ENCODE results near the gene CTAG1B.
"Not testable (repeated sequence)": the region's sequence is repeated elsewhere in the genome, so short reads cannot be mapped to it uniquely, and the experiment has no call there.

The CTAG1B gene

DNA sequence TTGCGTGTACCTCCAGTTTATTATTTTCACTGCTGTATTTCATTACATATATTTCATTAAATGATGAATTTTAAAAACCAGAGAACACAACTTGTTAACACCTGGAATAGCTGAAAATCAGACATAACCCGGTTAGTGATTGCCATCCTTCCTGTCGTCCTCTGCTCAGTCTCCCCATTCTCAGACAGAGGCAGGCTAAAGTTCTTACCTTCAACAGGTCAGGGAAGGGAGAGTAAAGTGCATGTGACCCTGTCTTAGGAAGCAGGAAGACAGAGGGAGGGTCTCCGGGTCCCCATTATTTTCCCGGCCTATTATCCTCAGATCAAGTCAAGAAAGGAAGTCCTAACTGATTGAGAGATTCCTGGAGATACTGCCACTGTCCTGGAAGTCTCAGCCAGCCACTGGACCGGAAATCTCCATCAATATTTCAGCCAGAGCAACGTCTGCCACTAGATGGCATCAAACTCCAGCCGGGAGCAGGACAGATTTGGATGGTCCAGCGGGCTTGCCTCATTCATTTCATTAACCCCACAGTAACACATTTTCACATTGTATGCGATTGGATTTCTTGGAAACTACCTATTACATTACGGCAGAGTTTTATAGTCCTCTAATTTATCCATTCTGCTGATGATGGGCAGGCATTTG lies 1.8 kb upstream of the CTAG1B start:
- DNase-seq = not testable (repeated sequence)

DNA sequence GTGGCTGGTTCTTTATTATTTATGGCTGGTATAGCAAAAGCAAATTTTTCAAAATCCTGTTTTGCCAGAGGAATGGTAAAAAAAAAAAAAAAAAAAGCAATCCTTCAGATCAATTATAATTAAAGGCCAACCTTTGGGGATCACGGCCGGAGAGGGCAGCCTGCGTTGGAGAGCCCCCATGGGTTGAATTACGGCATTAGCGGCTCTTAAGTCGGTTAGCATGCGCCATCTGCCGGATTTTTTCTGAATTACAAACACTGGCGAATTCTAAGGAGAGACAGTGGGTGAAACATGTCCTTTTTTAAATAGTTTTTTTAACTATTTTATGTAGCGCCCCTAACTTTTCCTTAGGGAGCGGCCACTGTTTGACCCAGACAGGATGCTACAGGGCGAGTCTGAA lies 5.5 kb downstream of the CTAG1B start:
- DNase-seq = not testable (repeated sequence)

DNA sequence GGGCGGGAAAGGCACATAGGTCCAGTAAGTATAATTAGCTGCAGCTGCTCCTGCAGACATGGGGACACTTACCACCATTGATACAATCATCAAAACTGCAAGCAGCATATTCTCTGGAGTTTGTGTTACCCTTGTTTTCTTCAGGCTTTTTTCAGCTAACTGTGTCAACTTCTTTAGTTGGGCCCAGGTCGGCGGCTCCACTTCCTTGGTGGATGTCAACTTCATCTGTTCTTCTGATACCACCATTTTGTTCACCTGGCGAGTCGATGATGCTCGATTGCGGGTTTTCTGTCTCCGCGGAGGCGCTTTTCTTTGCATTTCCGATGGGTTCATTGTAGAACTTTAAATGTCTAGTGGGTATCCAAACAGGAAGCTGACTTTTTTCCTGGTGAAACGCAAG lies 7.9 kb downstream of the CTAG1B start:
- DNase-seq = not testable (repeated sequence)

DNA sequence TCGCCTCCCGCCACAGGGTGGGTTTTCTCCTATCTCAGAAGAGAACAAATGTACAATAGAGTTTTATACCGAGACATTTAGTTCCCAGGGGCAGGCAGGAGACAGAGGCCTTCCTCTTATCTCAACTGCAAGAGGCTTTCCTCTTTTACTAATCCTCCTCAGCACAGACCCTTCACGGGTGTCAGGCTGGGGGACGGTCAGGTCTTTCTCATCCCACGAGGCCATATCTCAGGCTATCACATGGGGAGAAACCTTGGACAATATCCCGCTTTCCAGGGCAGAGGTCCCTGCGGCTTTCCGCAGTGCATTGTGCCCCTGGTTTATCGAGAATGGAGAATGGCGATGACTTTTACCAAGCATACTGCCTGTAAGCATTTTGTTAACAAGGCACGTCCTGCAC lies 10.3 kb downstream of the CTAG1B start:
- not testable (repeated sequence) for DNase-seq

DNA sequence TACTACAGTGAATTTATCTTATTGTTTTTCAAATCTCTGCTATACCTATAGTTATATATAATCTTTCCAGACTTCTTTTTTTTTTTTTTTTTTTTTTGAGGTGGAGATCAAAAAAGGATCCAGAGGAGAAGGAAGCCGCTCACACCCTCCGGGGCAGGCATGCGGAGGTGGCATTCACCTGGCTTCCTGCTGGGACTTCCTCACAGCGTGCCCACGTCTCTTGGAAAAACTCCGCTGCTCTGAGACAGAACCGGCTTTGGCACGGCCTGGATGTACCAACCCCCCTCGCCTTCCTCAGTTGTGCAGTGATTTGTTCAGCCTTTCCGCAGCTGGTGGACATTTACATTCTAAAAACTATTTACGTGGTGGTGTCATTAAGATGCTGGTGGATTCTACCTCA lies 11.1 kb downstream of the CTAG1B start:
- not testable (repeated sequence) for DNase-seq

DNA sequence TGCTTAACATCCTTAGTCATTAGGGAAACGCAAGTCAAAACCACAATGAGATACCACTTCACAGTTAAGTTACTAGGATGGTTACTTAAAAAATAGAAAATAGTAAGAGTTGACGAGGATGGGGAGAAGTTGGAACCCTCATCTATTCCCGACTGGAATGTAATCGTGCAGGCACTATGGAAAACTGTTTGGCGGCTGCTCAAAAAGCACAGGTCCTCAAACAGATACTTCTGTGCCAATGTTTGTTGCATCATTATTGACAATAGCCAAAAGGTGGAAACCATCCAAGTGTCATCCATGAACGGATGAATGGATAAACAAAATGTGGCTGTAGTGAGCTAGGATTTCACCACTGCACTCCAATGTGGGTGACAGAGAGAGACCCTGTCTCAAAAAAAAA lies 11.7 kb downstream of the CTAG1B start:
- DNase-seq = no peak

DNA sequence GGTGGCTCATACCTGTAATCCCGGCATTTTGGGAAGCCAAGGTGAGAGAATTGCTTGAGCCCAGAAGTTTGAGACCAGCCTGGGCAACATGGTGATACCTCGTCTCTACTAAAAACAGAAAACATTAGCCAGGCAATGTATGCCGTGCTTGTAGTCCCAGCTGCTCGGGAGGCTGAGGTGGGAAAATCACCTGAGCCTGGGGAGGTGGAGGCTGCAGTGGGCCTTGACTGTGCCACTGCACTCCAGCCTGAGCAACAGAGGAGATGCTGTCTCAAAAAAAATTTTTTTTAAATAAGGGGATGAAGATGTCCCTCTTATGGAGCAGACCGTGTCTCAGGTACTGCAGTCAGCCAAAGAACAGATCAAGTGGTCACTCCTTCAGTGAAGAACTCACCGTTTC lies 13.5 kb downstream of the CTAG1B start:
- DNase-seq = no peak

DNA sequence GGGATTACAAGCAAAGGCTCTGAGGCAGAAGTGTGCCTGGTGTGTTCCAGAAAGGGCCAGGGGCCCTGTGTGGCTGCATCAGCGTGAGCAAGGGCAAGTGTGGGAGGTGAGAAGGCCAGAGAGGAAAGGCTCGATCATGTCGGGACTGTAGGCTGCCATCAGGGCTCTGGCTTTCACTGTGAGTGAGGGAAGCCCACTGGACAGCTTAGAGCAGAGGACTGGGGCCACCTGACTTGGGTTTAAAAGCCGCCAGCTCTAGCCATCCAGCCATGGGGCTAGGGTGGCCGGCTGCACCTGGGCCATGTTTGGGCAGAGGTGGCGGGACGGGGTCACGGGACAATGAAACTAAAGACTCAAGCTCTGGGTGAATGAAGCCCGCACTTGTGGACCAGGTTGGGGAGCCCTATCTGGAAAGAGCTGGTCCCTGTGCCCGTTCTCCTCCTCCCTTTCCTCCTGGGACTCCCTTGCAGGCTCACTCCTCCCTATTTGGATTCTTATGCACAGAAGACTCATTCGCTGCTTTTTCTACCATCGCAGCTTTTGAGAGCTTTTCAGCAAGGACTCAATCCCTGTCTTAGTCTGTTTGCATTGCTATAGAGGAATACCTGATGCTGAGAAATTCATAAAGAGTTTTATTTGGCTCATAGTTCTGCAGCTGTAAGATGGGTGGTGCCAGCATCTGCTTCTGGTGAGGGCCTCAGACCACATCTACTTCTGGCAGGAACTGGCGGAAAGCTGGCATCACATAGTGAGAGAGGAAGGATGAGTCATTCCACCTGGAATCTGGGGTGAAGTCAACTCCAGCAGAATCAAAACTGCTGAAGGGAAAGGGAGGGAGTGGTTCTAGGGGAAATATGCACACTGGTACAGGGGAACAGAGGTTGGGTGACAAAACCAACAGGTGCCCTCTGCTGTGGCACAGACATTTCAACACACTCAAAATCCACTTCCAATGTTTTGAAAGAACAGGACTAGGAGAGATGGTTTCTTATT lies 15.3 kb downstream of the CTAG1B start:
- DNase-seq = no peak

DNA sequence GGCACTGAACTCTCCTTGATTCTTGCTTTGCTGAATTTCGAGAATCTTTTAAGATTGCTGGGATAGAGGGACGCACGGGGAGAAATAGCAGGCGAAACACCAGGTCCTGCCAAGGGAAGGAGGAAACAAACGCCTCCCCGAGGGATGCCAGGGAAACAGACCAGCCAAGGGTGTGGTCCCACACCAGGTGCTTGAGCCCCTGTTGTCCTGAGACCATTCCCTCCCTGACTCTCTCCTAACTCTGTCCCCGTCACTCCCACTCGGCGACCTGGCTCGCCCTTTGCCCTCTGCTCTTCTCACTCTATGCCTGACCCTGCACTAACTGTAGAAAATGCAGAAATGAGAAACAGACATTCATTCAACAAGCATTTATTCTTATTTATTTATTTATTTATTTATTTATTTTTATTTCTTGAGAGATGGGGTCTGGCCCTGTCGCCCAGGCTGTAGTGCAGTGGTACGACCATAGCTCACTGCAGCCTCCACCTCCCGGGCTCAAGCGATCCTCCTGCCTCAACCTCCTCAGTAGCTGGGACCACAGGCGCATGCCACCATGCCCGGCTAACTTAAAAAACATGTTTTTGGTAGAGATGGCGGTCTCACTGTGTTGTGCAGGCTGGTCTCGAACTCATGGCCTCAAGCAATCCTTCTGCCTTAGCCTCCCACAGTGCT lies 16.2 kb downstream of the CTAG1B start:
- DNase-seq = no peak

DNA sequence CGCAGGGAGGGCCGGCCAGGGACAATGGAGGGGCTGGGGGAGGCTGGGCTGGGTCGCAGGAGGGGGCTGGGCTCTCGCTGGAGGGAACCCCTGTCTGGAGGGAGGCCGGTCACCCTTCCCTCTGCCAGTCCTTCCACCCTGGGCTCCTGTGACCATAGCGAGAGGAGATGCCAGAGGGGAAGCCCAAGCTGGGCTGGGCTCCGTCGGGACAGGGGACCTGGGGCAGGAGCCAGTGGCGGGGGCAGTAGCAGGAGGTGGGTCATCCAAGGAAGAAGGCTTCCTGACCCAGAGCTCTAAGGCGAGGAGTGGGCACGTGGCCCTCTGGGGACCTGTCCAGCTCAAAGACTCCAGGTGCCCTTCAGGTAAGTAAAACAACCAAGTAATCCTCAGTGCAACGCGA lies 16.9 kb downstream of the CTAG1B start:
- DNase-seq = no peak

DNA sequence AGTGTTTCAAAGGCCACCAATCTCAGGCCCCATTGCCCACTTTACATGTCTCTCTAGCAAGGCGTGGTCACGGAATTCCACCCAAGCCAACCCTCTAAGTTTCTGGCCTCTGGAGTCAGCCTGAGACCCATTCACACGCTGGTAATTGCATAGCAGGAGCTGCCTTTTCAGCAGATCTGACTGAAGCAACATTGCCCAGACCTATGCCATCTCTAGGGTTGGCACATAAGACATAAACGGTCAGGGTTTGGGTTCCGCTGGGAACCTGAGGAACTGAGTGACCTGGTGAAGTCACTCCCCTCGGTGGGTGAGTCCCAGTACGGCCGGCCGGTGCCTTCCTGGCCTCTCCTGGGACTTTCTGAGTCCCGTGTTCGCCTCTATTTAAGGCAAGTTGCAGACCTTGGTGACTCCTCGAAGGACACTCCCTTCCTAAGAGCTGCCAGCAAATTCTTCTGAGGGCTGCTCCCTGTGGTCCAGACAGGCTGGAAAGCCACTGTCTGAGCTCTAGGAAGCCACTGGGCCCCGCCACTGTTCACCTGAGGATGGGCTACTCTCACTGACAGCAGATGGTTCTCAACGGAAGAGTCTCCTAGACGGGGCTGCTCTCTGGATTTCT lies 18.2 kb downstream of the CTAG1B start:
- no peak for DNase-seq

DNA sequence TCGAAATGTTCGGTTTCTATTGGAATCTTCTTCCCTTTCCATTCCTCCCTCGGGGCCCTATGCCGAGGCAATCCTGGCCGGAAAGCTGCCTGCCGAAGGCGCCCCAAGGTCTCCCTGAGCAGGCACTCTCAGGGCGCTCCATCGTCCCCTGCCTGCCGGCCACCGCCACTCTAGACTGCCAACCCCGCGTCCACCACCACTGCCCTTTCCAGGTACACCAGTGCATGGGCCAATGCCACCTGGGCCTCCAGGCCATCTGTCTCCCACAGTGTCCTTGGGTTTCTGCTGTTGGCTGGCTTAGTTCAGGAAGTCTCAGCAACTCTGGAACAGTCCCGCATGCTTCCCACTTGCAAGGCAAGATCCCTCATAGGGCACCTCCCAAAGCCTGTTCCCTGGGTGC lies 19.6 kb downstream of the CTAG1B start:
- no peak for DNase-seq

DNA sequence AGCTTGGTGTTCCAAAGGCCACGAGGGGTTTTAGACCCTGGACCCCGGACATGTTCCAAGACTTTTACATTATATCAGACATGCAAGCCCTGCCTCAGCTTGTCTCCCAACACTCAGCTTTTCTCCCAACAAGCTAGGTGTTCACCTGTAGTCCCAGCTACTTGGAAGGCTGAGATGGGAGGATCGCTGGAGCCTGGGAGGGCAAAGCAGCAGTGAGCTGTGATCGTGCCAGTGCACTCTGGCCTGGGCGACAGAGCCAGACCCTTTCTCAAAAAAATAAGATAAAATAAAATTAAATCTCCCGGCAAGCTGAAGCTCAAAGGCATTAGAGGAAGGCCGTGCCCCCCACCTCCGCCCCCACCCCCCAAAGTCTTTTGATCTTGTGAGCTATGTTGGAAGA lies 20.4 kb downstream of the CTAG1B start:
- DNase-seq = no peak

DNA sequence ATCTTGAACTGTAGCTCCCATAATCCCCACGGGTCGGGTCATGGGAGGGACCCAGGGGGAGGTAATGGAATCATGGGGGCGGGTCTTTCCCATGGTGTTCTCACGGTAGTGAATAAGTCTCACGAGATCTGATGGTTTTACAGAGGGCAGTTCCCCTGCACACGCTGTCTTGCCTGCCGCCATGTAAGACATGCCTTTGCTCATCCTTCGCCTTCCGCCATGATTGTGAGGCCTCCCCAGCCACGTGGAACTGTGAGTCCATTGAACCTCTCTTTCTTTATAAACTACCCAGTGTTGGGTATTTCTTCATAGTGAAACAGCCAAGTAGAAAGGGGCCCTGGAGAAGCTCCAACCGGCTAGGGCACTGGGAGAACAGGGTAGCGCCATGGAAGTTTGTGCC lies 21.9 kb downstream of the CTAG1B start:
- DNase-seq = no peak

DNA sequence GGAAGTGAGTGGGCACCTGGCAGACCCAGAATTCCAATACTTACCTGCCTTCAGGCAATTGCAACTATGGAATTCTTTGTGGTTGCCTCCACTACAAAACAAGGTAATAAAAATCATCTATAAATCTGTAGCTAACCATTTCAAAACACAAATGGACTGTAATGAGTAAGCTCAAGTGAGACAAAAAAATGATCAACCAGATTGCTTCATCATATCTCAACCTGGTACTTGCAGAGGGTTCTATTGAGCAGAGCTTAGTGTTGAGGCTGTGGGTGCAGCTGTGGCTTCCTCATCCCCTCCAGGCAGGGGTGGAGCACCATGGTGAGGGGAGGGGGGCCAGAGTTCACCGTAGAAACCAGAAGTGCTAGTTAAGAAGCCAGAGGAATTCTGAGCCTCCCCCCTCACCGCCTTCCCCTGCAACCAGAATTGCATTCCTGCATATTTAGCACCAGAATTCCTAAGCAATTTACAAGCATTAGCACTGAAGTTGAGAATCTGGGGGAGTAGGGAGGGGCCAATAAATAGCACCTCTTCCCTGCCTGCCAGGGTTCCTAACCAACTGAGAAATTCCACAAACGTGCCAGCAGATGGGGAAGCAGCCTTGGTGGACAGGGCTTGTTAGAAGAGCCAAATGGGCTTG lies 22.7 kb downstream of the CTAG1B start:
- no peak for DNase-seq

DNA sequence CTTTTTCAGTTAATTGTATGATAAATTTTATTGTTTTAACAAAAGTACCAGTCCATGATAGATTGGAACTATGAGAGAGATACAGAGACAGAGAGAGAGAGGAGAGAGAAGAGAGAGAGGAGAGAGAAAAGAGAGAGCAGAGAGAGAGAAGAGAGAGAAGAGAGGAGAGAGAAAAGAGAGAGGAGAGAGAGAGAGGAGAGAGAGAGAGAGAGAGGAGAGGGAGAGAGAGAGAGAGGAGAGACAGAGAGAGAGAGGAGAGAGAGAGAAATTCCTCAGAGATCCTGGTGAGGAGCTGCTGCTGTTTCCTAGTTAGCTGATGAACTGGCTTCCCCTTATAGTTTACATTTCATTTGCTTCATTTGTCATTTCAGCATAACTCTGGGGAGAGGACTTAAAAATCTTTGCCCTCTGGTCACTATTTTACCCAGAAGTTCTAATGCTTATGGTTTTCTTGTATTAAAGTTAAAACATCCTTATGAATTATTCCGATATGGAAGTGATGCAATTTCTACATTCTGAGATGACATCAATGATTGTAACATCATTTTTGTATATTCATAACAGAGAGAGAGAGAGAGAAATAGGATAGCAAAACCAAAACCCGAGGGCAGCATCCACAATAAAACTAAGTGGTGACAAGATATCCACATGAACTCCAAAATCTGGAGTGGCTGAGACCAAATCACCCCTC lies 23.4 kb downstream of the CTAG1B start:
- DNase-seq = no peak

DNA sequence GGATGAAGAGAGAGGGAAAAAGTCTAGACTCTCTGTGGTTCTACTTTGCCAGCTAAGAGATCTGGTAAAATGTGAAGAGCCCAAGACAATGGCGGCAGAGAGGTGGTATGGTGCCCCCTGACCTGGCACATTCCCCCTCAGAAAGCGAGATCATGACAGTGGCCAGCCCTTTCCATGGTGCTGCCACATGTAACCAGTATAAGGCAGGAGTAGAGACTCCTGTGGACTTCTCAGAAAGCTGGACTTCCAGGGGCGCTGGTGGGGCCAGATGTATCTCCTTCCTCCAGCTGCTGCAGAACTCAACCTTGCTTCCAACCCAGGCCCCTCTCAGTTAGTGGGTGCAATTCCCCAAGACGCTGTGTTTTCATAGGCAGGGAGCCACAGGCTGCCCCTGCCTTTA lies 24.6 kb downstream of the CTAG1B start:
- no peak for DNase-seq

DNA sequence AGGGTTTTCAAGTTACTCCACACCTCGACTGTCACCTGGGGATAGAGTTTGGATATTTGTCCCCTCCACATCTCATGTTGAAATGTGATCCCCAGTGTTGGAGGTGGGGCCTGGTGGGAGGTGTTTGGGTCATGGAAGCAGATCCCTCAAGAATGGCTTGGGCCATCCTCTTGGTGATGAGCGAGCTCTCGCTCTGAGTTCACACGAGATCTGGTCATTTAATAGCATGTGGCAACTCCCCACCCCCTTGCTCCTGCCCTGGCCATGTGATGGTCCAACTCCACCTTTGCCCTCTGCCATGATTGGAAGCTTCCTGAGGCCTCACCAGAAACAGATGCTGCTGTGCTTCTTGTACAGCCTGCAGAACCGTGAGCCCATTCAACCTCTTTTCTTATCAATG lies 25.9 kb downstream of the CTAG1B start:
- no peak for DNase-seq

DNA sequence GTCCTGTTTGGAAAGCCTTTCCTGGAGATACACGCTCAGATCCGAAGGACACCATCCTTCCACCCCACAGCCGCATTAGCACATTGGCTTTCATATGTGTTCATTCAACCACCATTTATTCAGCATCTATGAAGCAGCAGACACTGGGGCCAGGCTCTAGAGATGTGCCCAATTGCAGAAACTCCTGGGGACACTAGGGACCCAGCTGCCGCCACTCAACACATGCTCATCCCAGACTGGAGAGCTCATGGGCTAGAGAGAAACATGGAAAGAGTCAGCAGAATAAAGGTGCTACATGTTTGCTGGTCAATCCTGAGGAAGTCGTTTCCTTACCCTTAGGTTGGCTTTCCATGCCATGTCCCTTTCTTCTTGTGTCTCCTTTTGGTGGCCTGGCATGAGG lies 26.6 kb downstream of the CTAG1B start:
- DNase-seq = no peak

DNA sequence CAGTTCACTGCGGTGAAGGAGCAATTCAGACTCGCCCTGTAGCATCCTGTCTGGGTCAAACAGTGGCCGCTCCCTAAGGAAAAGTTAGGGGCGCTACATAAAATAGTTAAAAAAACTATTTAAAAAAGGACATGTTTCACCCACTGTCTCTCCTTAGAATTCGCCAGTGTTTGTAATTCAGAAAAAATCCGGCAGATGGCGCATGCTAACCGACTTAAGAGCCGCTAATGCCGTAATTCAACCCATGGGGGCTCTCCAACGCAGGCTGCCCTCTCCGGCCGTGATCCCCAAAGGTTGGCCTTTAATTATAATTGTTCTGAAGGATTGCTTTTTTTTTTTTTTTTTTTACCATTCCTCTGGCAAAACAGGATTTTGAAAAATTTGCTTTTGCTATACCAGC lies 28.7 kb downstream of the CTAG1B start:
- DNase-seq = not testable (repeated sequence)

DNA sequence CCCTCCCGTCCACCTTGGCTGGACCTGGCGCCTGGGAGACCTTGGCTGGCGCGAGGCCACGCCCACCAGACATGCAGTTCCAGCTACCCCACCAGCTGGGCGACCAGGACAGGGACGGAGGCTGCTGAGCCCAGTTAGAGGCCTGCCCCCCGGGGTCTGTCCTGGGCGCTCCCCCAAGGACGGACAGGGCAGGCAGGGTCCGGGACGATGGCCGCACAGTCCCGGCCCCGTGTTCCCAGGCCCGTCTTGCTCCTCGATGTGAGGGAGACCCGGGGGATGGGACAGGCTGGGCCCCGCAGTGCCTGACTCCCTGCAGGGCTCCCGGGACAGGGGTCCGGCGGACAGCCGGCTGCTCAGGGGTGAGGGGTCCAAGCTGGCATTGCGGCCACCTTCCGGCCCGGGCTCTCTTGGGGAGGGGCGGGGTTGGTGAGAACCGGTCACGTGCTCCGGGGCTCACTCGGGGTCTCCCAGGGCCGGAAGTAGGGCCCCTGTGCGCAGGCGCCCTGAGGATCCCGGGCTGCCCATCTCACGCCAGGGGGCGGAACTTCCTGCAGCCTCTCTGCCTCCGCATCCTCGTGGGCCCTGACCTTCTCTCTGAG lies 34.4 kb downstream of the CTAG1B start, which contains the start of gene CTAG1A:
CTAG1A (plus strand) TSS at position 549 of the 599 bp plus-strand sequence. CDS start 74 bp downstream, outside the sequence.
- not testable (repeated sequence) for DNase-seq

Measured in retina (tissue), 1 donor.